Bladder microvascular endothelial cell (primary cell): ENCODE measurements around the gene AGAP2. TPM values are rescaled to one million over a fixed set of nuclear protein-coding genes. Genes with fewer than 3 reads are reported as not detected.

Source experiments
- total RNA-seq: library from RNA; depleted of rRNA; stranded (reverse); fragments of >200 nt; gene quantifications from 2 replicates; pipeline ENCODE4 v1.2.3, GENCODE V29; 2014

Gene AGAP2
- total RNA-seq, result under 0.01 and 0.06 TPM in 2 replicates

DNA sequence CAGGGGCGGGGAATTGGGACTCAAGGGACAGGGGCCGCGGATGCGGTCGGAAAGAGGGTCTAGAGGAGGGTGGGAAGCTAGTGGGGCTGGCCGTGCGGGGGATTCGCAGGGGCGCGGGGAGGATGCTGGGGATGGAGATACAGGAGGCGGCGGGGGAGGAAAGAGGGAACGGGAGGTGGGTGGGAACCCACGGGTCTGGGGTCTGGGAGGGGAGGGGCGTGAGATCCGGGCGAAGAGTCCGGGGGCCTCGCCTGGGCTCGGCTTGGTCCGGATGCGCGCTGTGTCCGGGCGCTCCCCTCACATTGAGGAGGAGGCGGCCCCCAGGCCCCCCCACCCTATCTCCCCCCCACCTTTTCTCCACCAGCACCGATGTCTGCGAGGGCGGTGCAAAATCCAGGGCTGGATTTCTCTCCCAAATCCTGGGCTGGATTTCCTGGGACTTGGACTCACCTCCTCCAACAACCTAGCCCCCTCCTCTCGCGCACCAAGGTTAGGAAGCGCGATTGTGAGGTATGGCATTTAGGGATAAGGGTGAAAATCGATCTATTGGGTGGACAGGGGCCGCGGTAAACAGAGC lies at the start of gene AGAP2:
TSS of gene AGAP2 (minus strand) at position 82 of the 577 bp plus-strand sequence. CDS start 496 bp downstream, outside the sequence.

DNA sequence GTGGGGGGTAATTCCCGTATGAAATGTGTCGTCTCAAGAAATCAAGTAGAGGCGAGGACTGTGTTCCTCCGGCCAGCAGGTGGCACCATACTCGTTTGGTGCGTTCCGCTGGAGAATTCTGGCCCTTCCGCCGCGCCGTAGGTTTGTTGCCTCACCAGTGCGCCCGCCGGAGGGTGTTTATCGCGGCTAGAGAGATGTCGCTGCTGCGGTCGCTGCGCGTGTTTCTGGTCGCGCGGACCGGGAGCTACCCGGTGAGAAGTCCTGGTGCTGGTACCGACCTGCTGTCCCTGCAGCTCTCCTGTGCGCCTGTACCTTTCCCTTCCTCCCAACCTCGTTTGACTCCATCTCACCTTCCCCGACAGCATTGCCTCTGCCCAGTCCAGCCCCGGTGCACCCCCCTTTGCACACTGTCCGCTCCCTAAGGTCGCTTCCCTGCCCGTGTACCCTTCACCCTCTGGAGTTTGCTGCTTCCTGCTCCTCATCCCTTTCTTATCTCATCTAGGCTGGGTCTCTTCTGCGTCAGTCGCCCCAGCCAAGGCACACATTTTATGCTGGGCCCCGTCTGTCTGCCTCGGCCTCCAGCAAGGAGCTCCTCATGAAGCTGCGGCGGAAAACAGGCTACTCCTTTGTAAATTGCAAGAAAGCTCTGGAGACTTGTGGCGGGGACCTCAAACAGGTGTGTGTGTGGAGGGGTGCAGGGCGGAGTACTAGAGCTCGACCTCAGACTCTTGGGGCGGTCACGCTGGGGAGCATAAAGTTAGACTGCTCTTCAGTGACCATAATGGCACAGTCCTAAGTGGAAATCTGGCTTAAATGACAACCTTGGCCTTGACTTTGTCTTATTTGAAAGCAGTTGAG lies 44.3 kb upstream of the AGAP2 start, which contains the start of gene TSFM:
TSS of gene TSFM (plus strand) at position 180 of the 858 bp plus-strand sequence. CDS start at position 195, 15 bp downstream.

DNA sequence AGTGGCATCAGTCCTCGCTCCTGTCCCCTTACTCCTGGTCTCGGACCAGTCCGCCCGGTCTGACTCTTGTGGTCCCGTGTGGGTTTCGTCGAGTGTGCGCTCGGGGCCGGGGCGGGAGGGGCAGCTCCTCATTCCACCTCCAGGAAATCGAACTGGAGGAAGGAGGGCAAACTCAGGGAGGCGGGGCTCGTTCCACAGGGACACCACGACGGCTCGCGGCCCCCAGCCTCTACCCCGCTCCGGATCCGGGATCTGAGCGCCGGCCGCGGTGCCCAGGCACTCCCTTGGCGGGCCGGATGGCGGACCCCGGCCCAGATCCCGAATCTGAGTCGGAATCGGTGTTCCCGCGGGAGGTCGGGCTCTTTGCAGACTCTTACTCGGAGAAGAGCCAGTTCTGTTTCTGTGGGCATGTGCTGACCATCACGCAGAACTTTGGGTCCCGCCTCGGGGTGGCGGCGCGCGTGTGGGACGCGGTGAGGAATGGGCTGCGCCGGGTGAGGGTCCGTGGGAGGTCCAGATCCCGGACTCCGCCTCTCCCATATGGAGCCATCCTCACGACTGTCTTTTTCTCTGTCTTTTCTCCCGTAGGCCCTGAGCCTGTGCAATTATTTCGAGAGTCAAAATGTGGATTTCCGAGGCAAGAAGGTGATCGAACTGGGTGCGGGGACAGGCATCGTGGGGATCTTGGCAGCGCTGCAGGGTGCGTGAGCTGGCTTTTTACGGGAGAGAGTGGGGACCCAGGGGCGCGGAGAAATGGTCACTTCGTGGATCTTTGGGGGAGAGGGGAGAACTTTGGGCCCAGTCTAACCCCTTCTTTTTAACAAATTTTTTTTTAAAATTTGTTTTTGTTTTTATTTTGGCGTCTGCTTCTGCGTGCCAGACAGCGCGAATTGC lies 34.1 kb upstream of the AGAP2 start, which contains the start of gene EEF1AKMT3:
TSS of gene EEF1AKMT3 (plus strand) at position 186 of the 894 bp plus-strand sequence. CDS start at position 297, 111 bp downstream.

DNA sequence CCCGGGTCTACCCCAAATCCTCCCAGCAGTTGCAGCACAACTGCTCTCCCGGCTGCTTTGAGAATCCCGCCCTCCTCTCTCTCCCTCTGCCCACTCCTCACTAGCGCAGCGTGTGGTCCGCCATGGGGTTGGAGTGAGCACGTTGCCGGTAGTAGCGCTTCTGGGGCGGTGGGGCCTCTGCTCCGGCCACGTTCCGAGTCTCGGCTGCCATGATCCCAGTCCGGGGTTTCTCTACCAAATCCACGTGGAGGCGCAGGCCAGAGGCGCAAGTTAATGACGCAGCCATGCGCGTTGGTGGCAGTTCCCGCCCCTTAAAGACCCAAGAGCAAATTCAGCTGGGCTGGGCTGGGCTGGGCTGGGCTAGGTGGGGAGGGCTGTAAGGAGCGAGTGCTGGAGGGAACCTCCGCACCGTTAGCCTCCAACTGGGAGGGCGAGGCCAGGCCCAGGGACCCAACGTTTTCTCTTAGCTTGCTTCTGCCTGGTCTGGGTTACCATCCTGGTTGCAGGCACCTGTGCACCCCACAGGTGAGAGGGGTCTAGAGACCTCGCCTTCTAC lies 33.4 kb upstream of the AGAP2 start, which contains the start of gene METTL1:
TSS of gene METTL1 (minus strand) at position 233 of the 556 bp plus-strand sequence. CDS start at position 211, 22 bp downstream.

DNA sequence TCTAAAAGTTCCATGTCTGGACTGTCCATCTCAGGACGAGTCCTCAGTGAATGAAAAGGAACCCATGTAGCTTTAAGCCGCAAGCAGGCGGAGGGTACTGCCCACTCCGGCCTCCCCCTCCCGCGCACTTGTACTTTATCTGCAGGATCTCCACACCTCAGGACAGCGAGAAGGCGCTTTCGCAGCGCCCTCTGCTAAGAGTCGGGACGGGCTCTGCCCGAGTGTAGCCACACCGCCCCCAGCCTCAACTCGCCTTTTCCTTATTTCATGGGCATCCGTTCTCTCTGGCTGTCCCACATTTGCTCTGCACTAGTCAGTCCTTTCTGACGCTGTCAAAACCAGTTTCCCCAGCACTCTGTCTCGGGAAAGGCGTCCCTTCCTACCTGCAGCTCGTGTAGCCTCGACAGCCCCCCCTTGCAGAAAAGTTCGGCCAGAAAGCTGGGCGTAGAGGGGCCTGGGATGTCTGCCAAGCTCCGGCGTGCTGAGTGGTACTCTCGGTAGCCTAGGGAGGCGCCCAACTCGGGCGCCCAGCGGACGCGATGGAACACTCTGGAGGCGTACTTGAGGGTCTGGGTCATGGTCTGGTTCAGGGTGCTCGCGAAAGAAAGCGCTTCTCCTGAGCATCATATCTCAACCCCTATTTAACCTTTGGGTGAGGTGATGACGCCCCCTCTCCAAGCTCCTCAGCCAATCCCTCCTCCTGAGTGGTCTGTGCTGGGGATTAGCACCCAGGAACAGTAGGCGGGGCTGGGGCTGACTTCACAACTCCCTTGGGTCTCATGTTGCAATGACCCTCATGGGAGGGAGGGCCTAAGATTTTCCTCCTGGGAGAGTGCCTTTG lies 28.1 kb upstream of the AGAP2 start, which contains the start of gene CYP27B1:
TSS of gene CYP27B1 (minus strand) at position 615 of the 841 bp plus-strand sequence. CDS start at position 578, 37 bp downstream.

DNA sequence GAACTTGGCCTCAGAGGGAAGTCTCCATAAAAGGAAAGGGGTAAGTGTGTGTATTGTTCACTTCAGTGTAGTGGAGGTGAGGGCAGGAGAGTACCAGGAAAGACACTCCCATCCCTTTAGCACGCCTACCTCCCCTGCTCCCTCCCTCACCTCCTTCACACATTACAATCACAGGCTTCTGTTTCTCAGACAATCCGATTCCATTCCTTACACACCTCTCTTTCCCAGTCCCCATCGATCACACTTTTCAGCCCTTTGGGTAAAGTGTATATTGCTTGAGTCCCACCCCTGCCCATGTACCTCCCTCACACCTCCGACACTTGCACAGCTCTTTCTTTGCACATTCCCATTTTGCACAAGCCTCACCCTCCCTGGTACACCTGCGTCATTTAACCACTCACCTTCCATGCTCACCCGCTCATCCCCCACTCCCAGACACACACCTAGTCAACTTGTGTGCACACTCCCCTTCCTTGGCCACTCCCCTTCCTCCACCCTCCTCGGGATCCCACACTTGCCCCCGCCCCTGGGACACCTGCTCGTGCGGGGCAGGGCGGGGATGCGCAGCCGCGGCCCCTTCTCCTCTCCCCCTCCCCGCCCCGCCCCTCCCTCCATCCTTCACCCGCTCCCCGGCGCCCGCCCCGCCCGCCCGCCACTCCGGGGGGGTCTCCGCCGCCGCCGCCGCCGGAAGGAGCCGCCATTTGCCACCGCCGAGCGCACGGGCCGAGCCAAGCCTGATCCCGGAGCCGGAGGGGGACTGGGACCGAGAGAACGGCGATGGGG lies 16.1 kb upstream of the AGAP2 start, which contains the start of gene MARCHF9:
TSS of gene MARCHF9 (plus strand) at position 693 of the 783 bp plus-strand sequence. CDS start 426 bp downstream, outside the sequence.

DNA sequence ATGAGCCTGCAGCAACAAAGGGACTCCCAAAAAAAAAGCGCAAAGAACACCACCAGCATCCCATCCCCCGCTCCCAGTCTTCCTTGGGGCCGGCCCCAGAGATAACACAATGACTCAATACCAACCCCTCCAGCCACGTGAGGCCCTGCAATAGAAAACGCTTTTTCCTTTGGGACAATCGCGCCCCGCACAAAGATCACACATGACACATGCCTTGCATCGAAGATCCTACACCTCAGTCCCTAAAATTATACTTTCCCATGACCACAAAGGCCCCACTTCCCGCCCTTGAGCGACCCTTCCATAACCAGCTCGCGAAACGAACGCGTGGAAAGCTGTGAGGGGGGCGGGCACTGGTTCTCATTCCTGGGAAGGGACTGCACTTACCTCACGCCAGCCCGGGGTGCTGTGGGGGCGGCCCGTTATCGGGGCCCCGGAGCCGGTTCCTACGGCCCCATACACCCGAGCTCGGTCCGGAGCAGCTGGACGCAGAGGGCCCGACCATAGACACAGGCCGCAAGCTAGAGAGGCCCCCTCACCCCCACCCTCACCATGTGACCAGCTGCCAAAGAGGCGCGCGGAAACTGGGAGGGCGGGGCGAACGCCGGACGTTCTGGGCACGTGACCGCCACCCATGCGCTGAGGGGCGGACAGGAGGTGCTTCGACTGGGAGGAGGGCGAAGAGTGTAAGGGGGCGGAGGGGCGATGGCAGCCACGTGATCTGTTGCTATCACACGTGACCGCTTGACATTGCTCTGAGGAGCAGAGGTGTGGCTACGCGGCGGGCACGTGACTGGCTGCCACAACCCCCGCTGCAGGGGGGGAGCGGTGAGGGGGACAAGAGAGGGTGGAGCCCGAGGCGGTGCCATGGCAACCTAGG lies 13.5 kb upstream of the AGAP2 start, which contains the start of gene CDK4:
TSS of gene CDK4 (minus strand) at position 523 of the 880 bp plus-strand sequence. CDS start 593 bp downstream, outside the sequence.

DNA sequence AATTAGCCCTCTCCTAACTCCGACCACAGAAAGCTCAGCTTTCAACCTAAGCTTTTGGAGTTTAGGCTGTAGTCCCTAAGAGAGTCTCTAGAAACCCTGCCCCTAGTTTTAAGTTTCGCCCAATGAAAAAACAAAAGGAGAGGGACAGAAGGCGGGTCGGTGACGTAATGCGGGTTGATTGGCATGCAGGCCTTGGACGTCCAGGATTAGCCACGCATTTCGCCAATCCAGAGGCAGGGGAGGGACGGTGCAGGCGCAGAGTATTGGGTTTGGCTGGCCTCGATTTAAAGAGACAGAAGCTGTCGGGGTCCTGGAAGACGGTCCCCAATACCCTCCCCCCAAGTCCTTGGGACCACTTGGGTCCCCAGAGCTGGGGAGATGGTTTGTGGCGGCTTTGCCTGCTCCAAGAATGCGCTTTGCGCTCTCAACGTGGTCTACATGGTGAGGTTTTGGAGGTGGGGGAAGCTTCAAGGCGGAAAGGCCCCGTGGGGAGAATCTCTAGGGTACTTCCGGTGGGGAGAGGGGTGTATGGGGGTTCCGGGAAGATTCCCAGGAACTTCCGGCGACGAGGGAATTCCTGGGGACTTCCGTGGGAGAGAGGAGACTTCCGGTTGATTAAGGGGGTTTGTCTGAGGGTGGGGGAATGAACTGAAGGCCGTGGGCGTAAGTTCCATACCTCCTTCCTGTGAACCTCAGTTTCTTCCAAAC lies 6.4 kb upstream of the AGAP2 start, which contains the start of gene TSPAN31:
TSS of gene TSPAN31 (plus strand) at position 263 of the 708 bp plus-strand sequence. CDS start at position 379, 116 bp downstream.

DNA sequence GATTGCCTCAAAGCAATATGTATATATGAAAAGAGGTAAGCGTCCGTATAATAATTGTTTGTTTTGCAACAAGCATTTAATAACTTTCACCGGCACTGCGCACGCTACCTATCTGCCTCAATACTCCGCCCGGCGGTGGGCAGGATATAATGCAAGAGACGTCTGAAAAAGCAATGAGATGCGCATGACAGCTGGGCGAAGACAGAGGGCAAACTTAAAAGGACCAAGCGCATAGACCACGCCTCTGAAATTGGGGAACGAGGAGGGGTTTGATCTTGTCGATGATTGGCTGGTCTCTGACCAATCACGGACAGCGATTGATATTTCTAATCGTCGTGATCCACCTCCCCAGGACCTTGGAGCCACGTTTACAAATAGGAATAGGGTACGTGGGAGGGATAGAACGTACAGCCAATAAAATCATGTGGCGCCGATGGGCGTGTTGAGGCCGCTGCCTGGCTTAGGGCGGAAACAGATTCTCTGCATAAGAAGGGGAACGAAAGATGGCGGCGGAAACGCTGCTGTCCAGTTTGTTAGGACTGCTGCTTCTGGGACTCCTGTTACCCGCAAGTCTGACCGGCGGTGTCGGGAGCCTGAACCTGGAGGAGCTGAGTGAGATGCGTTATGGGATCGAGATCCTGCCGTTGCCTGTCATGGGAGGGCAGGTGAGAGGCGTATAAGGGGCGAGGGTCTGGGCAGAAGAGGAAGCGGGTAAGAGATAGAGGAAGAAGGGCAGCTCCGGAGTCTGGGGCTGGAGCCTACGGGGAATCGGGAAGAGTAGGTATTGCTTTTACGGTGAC lies 44.7 kb downstream of the AGAP2 start, which contains the start of gene OS9:
TSS of gene OS9 (plus strand) at position 474 of the 800 bp plus-strand sequence. CDS start at position 504, 30 bp downstream.

Other genes with a start within 250 kb of the AGAP2 start
- 8.1 and 12.8 TPM in 2 replicates for gene DDIT3, start 218.2 kb downstream of the AGAP2 start, total RNA-seq
- gene MBD6, start 215.9 kb downstream of the AGAP2 start, total RNA-seq, result 9.9 and 20.2 TPM in 2 replicates
- 80.9 and 114 TPM in 2 replicates for gene DCTN2, start 191.6 kb downstream of the AGAP2 start, total RNA-seq
- gene KIF5A, start 188.7 kb downstream of the AGAP2 start, total RNA-seq, result 0.06 TPM in 1 of 2 replicates, not detected in the other
- gene PIP4K2C, start 147.6 kb downstream of the AGAP2 start, total RNA-seq, result 3.4 and 14.0 TPM in 2 replicates
- gene DTX3, start 133.9 kb downstream of the AGAP2 start, total RNA-seq, result 0.32 and 7.2 TPM in 2 replicates
- gene ARHGEF25, start 127.3 kb downstream of the AGAP2 start, total RNA-seq, result under 0.01 and 2.5 TPM in 2 replicates
- under 0.01 and 0.06 TPM in 2 replicates for gene B4GALNT1, start 105.5 kb downstream of the AGAP2 start, total RNA-seq
- gene OS9, start 44.6 kb downstream of the AGAP2 start, total RNA-seq, result 189 and 325 TPM in 2 replicates
- gene TSPAN31, start 6.3 kb upstream of the AGAP2 start, total RNA-seq, result 29.8 and 43.3 TPM in 2 replicates
- gene CDK4, start 13.6 kb upstream of the AGAP2 start, total RNA-seq, result 112 and 152 TPM in 2 replicates
- 3.1 and 8.1 TPM in 2 replicates for gene MARCHF9, start 16.4 kb upstream of the AGAP2 start, total RNA-seq
- gene CYP27B1, start 28.3 kb upstream of the AGAP2 start, total RNA-seq, result 0.31 and 0.32 TPM in 2 replicates
- gene METTL1, start 33.4 kb upstream of the AGAP2 start, total RNA-seq, result 2.4 and 5.6 TPM in 2 replicates
- gene EEF1AKMT3, start 33.9 kb upstream of the AGAP2 start, total RNA-seq, result 2.1 and 2.8 TPM in 2 replicates
- gene TSFM, start 44.0 kb upstream of the AGAP2 start, total RNA-seq, result 14.6 and 18.6 TPM in 2 replicates
- 0.81 and 2.3 TPM in 2 replicates for gene AVIL, start 80.0 kb upstream of the AGAP2 start, total RNA-seq
- gene CTDSP2, start 108.0 kb upstream of the AGAP2 start, total RNA-seq, result 47.6 and 99.0 TPM in 2 replicates
- 10.5 and 19.1 TPM in 2 replicates for gene ATP23, start 202.8 kb upstream of the AGAP2 start, total RNA-seq